Glutamatergic neuron (in vitro differentiated cells): ENCODE results near the gene EXOC4. TPM values are rescaled to one million over a fixed set of nuclear protein-coding genes. Genes with fewer than 3 reads are reported as not detected.
A peak's percentile ranks its signal among the peaks of the same experiment; 100 is the strongest.

Experiments
- DNase-seq: peaks from one replicate; pipeline ENCODE4 v3.0.0; 2022
- H3K27ac Mint-ChIP-seq: one replicate; pipeline ENCODE4 v1.8.0; 2020; ENCODE audit warnings: mild to moderate bottlenecking, mixed read lengths, inconsistent platforms; ENCODE audit not compliant: unreplicated experiment
- H3K27me3 Mint-ChIP-seq: one replicate; pipeline ENCODE4 v1.8.0; 2020; ENCODE audit warnings: mild to moderate bottlenecking, moderate library complexity, mixed read lengths, inconsistent platforms; ENCODE audit not compliant: unreplicated experiment
- H3K36me3 Mint-ChIP-seq: one replicate; pipeline ENCODE4 v1.8.0; 2020; ENCODE audit warnings: mild to moderate bottlenecking, mixed read lengths, inconsistent platforms; ENCODE audit not compliant: unreplicated experiment
- H3K4me1 Mint-ChIP-seq: one replicate; pipeline ENCODE4 v1.8.0; 2020; ENCODE audit warnings: mild to moderate bottlenecking, low read depth, mixed read lengths, inconsistent platforms; ENCODE audit not compliant: unreplicated experiment
- H3K4me3 Mint-ChIP-seq: one replicate; pipeline ENCODE4 v1.8.0; 2020; ENCODE audit warnings: mild to moderate bottlenecking, mixed read lengths, inconsistent platforms; ENCODE audit not compliant: unreplicated experiment
- H3K9me3 Mint-ChIP-seq: one replicate; pipeline ENCODE4 v1.8.0; 2020; ENCODE audit warnings: mild to moderate bottlenecking, moderate library complexity, mixed read lengths, inconsistent platforms; ENCODE audit not compliant: unreplicated experiment
- CTCF ChIP-seq: fragments of 200-600 bp; sonication (generic); IDR thresholded peaks from one replicate; pipeline ENCODE4 v1.5.0; 2021; ENCODE audit not compliant: partially characterized antibody, unreplicated experiment
- total RNA-seq: library from RNA; stranded (reverse); fragmentation: NEBNext Ultra II Directional; extraction: Animal tissue kit (Norgen Biotek cat#: 25700); gene quantifications from one replicate; pipeline ENCODE4 v1.2.1, GENCODE V29; 2021; ENCODE audit not compliant: unreplicated experiment

EXOC4 gene
- total RNA-seq, 1 donor from 2014 or later: 73.8 TPM

GRCh38 chr7:133230591-133231194, 22.2 kb upstream of the EXOC4 start:
- peaks cover 2% of the 10 kb centered on the region for H3K27me3 Mint-ChIP-seq
- H3K9me3 Mint-ChIP-seq: peaks cover 2% of the 10 kb centered on the region
- peaks cover 6% of the 10 kb centered on the region for H3K4me1 Mint-ChIP-seq
- DNase-seq: peak; percentile 51
- H3K27ac Mint-ChIP-seq: no peak overlapping the region
- H3K36me3 Mint-ChIP-seq: no peaks in the 10 kb centered on the region
- H3K4me3 Mint-ChIP-seq: no peak overlapping the region
- peak; percentile 88 for TF ChIP-seq CTCF

GRCh38 chr7:133233142-133233541, 19.7 kb upstream of the EXOC4 start:
- no peak overlapping the region for H3K4me3 Mint-ChIP-seq
- no peak for TF ChIP-seq CTCF
- no peaks in the 10 kb centered on the region for H3K9me3 Mint-ChIP-seq
- H3K27ac Mint-ChIP-seq: no peak overlapping the region
- H3K36me3 Mint-ChIP-seq: no peaks in the 10 kb centered on the region
- H3K27me3 Mint-ChIP-seq: peaks cover 2% of the 10 kb centered on the region
- no peak for DNase-seq
- peaks cover 6% of the 10 kb centered on the region for H3K4me1 Mint-ChIP-seq

- no peak for DNase-seq
- no peak overlapping the region for H3K27ac Mint-ChIP-seq
- H3K36me3 Mint-ChIP-seq: no peaks in the 10 kb centered on the region
- no peaks in the 10 kb centered on the region for H3K9me3 Mint-ChIP-seq
- no peak for TF ChIP-seq CTCF
- H3K4me3 Mint-ChIP-seq: no peak overlapping the region
- H3K27me3 Mint-ChIP-seq: peaks cover 2% of the 10 kb centered on the region
- peaks cover 6% of the 10 kb centered on the region for H3K4me1 Mint-ChIP-seq
These were observed 17.7 kb upstream of the EXOC4 start for GRCh38 chr7:133234961-133235875.

GRCh38 chr7:133237545-133237944, 15.3 kb upstream of the EXOC4 start:
- DNase-seq: no peak
- H3K36me3 Mint-ChIP-seq: no peaks in the 10 kb centered on the region
- no peaks in the 10 kb centered on the region for H3K27me3 Mint-ChIP-seq
- H3K27ac Mint-ChIP-seq: no peak overlapping the region
- no peak for TF ChIP-seq CTCF
- no peak overlapping the region for H3K4me3 Mint-ChIP-seq
- no peaks in the 10 kb centered on the region for H3K9me3 Mint-ChIP-seq
- H3K4me1 Mint-ChIP-seq: peaks cover 6% of the 10 kb centered on the region

- no peak for TF ChIP-seq CTCF
These were observed 12.6 kb upstream of the EXOC4 start for GRCh38 chr7:133240302-133240701.

More at GRCh38 chr7:133240302-133240701, 12.6 kb upstream of the EXOC4 start:
- peaks cover under 1% of the 10 kb centered on the region for H3K4me1 Mint-ChIP-seq
- H3K27me3 Mint-ChIP-seq: peaks cover 2% of the 10 kb centered on the region
- no peaks in the 10 kb centered on the region for H3K9me3 Mint-ChIP-seq
- no peak overlapping the region for H3K27ac Mint-ChIP-seq
- DNase-seq: no peak
- H3K4me3 Mint-ChIP-seq: no peak overlapping the region
- no peaks in the 10 kb centered on the region for H3K36me3 Mint-ChIP-seq
